ENCODE measurements around the gene CTNS.

CTNS gene

GRCh38 chr17:3690094-3690715 is 53.6 kb downstream of the CTNS start:
- H3K27ac ChIP-seq, result no peak overlapping the region
- no peak for TF ChIP-seq CTCF (conservative IDR thresholded peaks at IDR 0.05)

GRCh38 chr17:3691617-3692067 is 55.1 kb downstream of the CTNS start:
- no peak for TF ChIP-seq CTCF (conservative IDR thresholded peaks at IDR 0.05)

GRCh38 chr17:3692346-3692745 is 55.8 kb downstream of the CTNS start:
- no peak overlapping the region for H3K27ac ChIP-seq
- 0 out of 2 replicates have a peak, but pooled peaks have one; percentile 11 for TF ChIP-seq CTCF (conservative IDR thresholded peaks at IDR 0.05)

More at GRCh38 chr17:3691617-3692067, 55.1 kb downstream of the CTNS start:
- H3K27ac ChIP-seq, result no peak overlapping the region

- H3K27ac ChIP-seq, result peak overlapping the region; percentile 91; the same call in 1 of the 2 replicates
- TF ChIP-seq CTCF (conservative IDR thresholded peaks at IDR 0.05), result no peak
Measured at GRCh38 chr17:3693141-3693540, 56.6 kb downstream of the CTNS start.

GRCh38 chr17:3693829-3694231 is 57.3 kb downstream of the CTNS start:
- no peak for TF ChIP-seq CTCF (conservative IDR thresholded peaks at IDR 0.05)
- peak overlapping the region; percentile 91 for H3K27ac ChIP-seq

GRCh38 chr17:3695129-3695722 is 58.7 kb downstream of the CTNS start:
- peak overlapping the region; percentile 91 for H3K27ac ChIP-seq
- no peak; the same call in 1 of the 2 replicates for TF ChIP-seq CTCF (conservative IDR thresholded peaks at IDR 0.05)

GRCh38 chr17:3695723-3696411 is 59.3 kb downstream of the CTNS start, which contains the start of gene P2RX5:
P2RX5 (minus strand) TSS chr17:3696155; CDS start chr17:3696005, 150 bp downstream.
- no peak for TF ChIP-seq CTCF (conservative IDR thresholded peaks at IDR 0.05)

More at GRCh38 chr17:3695723-3696411, 59.3 kb downstream of the CTNS start, which contains the start of gene P2RX5:
- H3K27ac ChIP-seq, result peak within 1 kb of the TSS; percentile 91
